Ascending aorta (tissue), 2 donors: ENCODE results near the gene ZBTB7A. TPM values are rescaled to one million over a fixed set of nuclear protein-coding genes. Genes with fewer than 3 reads are reported as not detected.

ENCODE experiments used
- DNase-seq, 2 donors: peaks; one replicate each; pipeline ENCODE4 v3.0.0-alpha.2; 2019; ENCODE audit warnings: low spot score in 2 of 2
- H3K27ac ChIP-seq, 2 donors: fragments of 200-600 bp; sonication (generic); one replicate each; pipeline ENCODE4 v1.5.1; 2016 to 2017; ENCODE audit warnings: mild to moderate bottlenecking in 1 of 2
- H3K27me3 ChIP-seq: fragments of 200-600 bp; sonication (generic); one replicate; pipeline ENCODE4 v1.5.1; 2017
- H3K36me3 ChIP-seq, 2 donors: fragments of 200-600 bp; sonication (generic); one replicate each; pipeline ENCODE4 v1.5.1; 2016
- H3K4me1 ChIP-seq, 2 donors: fragments of 200-600 bp; sonication (generic); one replicate each; pipeline ENCODE4 v1.5.1; 2016 to 2017; ENCODE audit warnings: mild to moderate bottlenecking in 1 of 2
- H3K4me3 ChIP-seq, 2 donors: fragments of 200-600 bp; sonication (generic); one replicate each; pipeline ENCODE4 v1.5.1; 2016 to 2017; ENCODE audit warnings: mild to moderate bottlenecking in 1 of 2
- H3K9me3 ChIP-seq, 2 donors: fragments of 200-600 bp; sonication (generic); one replicate each; pipeline ENCODE4 v1.5.1; 2016
- intact Hi-C: fragments of 100-400 bp; cut with DNase I; formaldehyde crosslinking; loops from one replicate; pipeline ENCODE4 v1.15.1; 2023
- total RNA-seq: library from RNA; depleted of rRNA; stranded (reverse); fragments of >200 nt; gene quantifications from one replicate; pipeline ENCODE4 v1.1.0, GENCODE V29; 2016
- TF ChIP-seq, protein P1 (sequence below), 3 experiments: fragments of 200-600 bp in 2 of 3; fragments of 450-650 bp in 1 of 3; sonication (generic) in 2 of 3; IDR thresholded peaks; one replicate each; pipeline ENCODE4 v1.5.1; 2016 to 2019; ENCODE audit warnings: antibody characterized with exemption in 3 of 3, mild to moderate bottlenecking in 1 of 3, moderate library complexity in 1 of 3

The ZBTB7A gene
- total RNA-seq, 1 donor from 2014 or later: 76.4 TPM

DNA sequence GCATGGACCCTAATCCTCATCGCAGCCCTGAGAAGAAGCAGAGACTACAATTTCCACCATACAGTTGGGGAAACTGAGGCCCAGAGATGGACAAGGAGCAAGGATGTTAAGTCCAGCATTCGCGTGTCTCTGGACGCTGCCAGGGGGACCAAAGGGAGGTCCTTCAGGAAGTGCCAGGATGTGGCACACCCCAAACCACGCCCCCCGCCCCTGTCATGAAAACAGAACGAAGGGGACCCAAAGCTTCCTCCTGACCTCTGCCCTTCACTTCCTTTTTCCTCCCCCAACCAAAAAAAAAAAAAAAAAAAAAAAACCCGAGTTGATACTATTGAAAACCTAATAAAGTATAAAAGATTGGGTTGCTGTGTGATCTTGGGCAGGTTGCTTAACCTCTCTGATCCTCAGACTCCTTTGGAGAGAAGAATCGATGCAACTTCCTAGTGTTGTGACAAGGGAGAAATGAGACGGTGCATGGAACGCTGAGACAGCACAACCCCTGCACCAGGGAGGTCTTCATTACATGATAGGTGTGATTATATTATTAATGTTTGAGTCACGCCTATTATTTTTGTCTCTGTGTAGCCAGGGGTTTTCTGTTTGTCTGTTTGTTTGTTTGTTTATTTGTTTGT, 2.7 kb upstream of the ZBTB7A start:
- no peak overlapping the region for H3K27ac ChIP-seq
- no peaks in the 10 kb centered on the region for H3K36me3 ChIP-seq
- DNase-seq: peak in 1 of 2 donors; percentile 68
- TF ChIP-seq, protein P1, sequence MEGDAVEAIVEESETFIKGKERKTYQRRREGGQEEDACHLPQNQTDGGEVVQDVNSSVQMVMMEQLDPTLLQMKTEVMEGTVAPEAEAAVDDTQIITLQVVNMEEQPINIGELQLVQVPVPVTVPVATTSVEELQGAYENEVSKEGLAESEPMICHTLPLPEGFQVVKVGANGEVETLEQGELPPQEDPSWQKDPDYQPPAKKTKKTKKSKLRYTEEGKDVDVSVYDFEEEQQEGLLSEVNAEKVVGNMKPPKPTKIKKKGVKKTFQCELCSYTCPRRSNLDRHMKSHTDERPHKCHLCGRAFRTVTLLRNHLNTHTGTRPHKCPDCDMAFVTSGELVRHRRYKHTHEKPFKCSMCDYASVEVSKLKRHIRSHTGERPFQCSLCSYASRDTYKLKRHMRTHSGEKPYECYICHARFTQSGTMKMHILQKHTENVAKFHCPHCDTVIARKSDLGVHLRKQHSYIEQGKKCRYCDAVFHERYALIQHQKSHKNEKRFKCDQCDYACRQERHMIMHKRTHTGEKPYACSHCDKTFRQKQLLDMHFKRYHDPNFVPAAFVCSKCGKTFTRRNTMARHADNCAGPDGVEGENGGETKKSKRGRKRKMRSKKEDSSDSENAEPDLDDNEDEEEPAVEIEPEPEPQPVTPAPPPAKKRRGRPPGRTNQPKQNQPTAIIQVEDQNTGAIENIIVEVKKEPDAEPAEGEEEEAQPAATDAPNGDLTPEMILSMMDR (IDR thresholded peaks at IDR 0.05): no peak
- H3K4me1 ChIP-seq: peaks cover 0 to 4% of the 10 kb centered on the region in 2 donors
- H3K27me3 ChIP-seq: no peaks in the 10 kb centered on the region
- no peak overlapping the region for H3K4me3 ChIP-seq
- intact Hi-C loops: loop anchor here (5.0 kb wide), 3 partner anchors 102 to 307 kb away; partner anchors contain the start of genes ANKRD24, APBA3, MRPL54 and SIRT6
- H3K9me3 ChIP-seq: no peaks in the 10 kb centered on the region

DNA sequence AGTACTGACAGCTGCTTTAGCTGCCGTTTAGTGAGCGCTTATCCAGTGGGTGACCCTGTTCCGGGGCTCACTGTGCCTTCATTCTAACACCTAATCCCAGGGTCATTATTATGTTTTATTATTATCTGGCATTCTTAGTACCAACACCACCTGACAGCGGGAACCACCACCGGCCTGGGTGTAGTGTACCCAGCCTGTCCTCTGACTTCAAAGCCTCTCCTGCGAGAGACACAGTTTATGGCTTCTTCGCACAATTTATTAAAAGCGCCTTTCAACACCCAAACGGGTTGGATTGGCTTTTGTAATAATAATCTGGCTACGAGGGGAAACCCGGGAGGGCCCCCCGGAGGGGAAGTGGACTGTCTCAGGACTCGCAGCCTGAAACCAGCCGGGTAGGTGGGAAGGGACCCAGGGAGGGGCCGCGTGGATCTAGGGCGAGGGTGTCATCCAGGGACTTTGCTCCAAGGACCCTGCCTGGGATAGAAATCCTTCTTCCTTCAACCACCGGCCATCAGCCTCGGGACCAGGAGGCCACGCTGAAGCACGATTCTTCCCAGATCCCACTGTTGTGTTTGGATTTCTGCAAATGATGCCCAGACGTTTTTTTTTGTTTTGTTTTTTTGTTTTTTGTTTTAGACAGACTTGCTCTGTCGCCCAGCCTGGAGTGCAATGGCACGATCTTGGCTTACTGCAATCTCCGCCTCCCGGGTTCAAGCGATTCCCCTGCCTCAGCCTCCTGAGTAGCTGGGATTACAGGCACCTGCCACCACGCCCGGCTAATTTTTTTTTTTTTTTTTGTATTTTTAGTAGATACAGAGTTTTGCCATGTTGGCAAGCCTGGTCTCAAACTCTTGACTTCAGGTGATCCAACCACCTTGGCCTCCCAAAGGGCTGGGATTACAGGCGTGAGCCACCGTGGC, 1.6 kb upstream of the ZBTB7A start:
- peaks cover 7 to 9% of the 10 kb centered on the region in 2 donors for H3K4me1 ChIP-seq
- H3K27ac ChIP-seq: peak overlapping the region; percentile 88 to 90
- peak overlapping the region; percentile 92 to 98 for H3K4me3 ChIP-seq
- H3K9me3 ChIP-seq: no peaks in the 10 kb centered on the region
- H3K36me3 ChIP-seq: no peaks in the 10 kb centered on the region
- H3K27me3 ChIP-seq: no peaks in the 10 kb centered on the region
- intact Hi-C loops: loop anchor here (5.0 kb wide), 3 partner anchors 101 to 306 kb away; partner anchors contain the start of genes ANKRD24, APBA3, MRPL54 and SIRT6
- TF ChIP-seq, protein P1 (IDR thresholded peaks at IDR 0.05): no peak
- DNase-seq: no peak

DNA sequence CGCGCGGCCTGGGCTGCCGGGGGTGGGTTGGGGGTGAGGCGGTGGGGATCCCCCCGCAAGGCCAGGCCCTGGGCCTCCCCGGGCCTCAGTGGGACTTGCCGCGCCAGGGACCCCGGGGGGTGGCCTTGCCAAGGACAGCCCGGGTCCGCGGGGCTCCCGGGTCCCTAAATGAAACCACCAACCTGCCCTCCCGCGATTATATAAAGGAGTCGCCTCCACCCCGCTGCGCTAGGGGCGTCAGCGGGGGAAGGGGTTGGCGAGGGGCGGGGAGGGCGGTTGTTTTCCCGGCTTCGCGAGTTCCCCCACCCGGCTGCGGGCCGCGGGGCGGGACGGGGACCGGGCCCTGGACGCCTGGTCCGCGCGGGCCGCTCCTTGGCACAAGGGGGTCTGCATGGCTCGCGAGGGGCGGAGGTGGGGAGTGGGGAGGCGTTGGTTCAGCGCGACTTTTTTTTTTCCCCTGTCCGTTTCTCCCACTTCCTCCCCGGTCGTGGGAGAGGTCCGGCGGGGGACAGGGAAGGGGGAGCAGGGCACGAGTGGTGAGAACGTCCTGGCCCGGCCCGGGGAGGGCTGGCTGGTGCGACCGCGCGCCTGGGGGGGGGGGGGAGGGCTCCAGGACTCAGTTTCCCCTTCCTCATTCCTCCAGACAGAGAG, 822 bp upstream of the ZBTB7A start:
- H3K4me1 ChIP-seq: peaks cover 15 to 17% of the 10 kb centered on the region in 2 donors
- TF ChIP-seq, protein P1 (IDR thresholded peaks at IDR 0.05): no peak
- peak overlapping the region; percentile 92 to 98 for H3K4me3 ChIP-seq
- DNase-seq: no peak
- peak overlapping the region; percentile 88 to 90 for H3K27ac ChIP-seq
- intact Hi-C loops: loop anchor here (2.0 to 5.0 kb wide), 4 partner anchors 57 to 305 kb away; partner anchors contain the start of genes ANKRD24, APBA3, MAP2K2 and MRPL54
- H3K36me3 ChIP-seq: no peaks in the 10 kb centered on the region
- H3K27me3 ChIP-seq: no peaks in the 10 kb centered on the region
- H3K9me3 ChIP-seq: no peaks in the 10 kb centered on the region

DNA sequence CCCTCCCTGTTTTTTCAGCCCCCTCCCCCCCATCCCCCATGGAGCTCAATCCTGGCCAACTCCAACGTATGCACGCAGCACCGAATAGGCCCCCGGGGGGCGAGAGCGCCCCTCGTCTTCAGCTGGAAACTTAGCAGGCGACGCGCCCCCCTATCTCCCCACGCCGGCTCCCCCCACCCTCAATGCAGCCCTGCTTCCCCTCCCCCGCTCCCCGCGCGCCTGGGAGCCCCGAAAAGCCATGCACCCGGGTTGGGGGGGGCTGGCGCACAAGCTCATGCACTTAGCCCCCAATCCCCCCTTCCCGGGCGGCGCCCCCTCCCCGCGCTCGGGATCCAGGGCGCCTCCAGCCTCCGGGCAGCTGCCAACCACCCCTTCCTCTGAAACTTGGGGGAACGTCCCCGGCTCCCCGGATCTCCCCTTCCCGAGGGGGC, 508 bp downstream of the ZBTB7A start:
- no peaks in the 10 kb centered on the region for H3K9me3 ChIP-seq
- no peaks in the 10 kb centered on the region for H3K27me3 ChIP-seq
- intact Hi-C loops: loop anchor here (1.0 to 5.0 kb wide), 5 partner anchors 59 to 304 kb away; partner anchors contain the start of genes ANKRD24, APBA3, MAP2K2 and MRPL54
- no peak for DNase-seq
- peak overlapping the region; percentile 92 to 98 for H3K4me3 ChIP-seq
- H3K27ac ChIP-seq: peak overlapping the region; percentile 78 to 88
- peaks cover 25 to 29% of the 10 kb centered on the region in 2 donors for H3K4me1 ChIP-seq
- TF ChIP-seq, protein P1 (IDR thresholded peaks at IDR 0.05): no peak
- no peaks in the 10 kb centered on the region for H3K36me3 ChIP-seq
